NOMO-1 (cell line): Measurements from ENCODE around the gene ZDHHC19.
"Not testable (repeated sequence)": the region's sequence is repeated elsewhere in the genome, so short reads cannot be mapped to it uniquely, and the experiment has no call there.

Experiments
- DNase-seq, 2 experiments: peaks; one replicate each; lab custom pipeline; 2025; ENCODE audit not compliant: unreplicated experiment in 2 of 2; lab: John Stamatoyannopoulos, UW

ZDHHC19 gene

GRCh38 chr3:196180346-196180745, 30.9 kb downstream of the ZDHHC19 start:
- DNase-seq = no peak

- peak; percentile 83 to 88 for DNase-seq
Measured at GRCh38 chr3:196179380-196180308, 31.6 kb downstream of the ZDHHC19 start.

- DNase-seq = no peak
Measured at GRCh38 chr3:196178993-196179379, 32.2 kb downstream of the ZDHHC19 start.

- DNase-seq = no peak
Measured at GRCh38 chr3:196177967-196178366, 33.2 kb downstream of the ZDHHC19 start.

GRCh38 chr3:196177567-196177966, 33.6 kb downstream of the ZDHHC19 start:
- no peak for DNase-seq

- no peak for DNase-seq
Measured at GRCh38 chr3:196175722-196176121, 35.5 kb downstream of the ZDHHC19 start.

- no peak for DNase-seq
Measured at GRCh38 chr3:196175116-196175625, 36.0 kb downstream of the ZDHHC19 start.

GRCh38 chr3:196174652-196175051, 36.5 kb downstream of the ZDHHC19 start:
- DNase-seq = no peak

- not testable (repeated sequence) for DNase-seq
Measured at GRCh38 chr3:196170296-196170695, 40.9 kb downstream of the ZDHHC19 start.

- DNase-seq = no peak
Measured at GRCh38 chr3:196169836-196170240, 41.4 kb downstream of the ZDHHC19 start.

- DNase-seq = no peak
Measured at GRCh38 chr3:196168808-196169391, 42.3 kb downstream of the ZDHHC19 start.

GRCh38 chr3:196166741-196167140, 44.5 kb downstream of the ZDHHC19 start:
- DNase-seq = no peak

GRCh38 chr3:196165850-196166249, 45.4 kb downstream of the ZDHHC19 start:
- DNase-seq = no peak

- not testable (repeated sequence) for DNase-seq
Measured at GRCh38 chr3:196165006-196165575, 46.1 kb downstream of the ZDHHC19 start.

- no peak for DNase-seq
Measured at GRCh38 chr3:196164576-196164975, 46.6 kb downstream of the ZDHHC19 start.

- DNase-seq = peak; percentile 66 to 73
Measured at GRCh38 chr3:196163666-196164493, 47.3 kb downstream of the ZDHHC19 start.

- DNase-seq = no peak
Measured at GRCh38 chr3:196163212-196163611, 48.0 kb downstream of the ZDHHC19 start.

- DNase-seq = no peak
Measured at GRCh38 chr3:196162679-196163078, 48.5 kb downstream of the ZDHHC19 start.

- peak; percentile 86 to 89 for DNase-seq
Measured at GRCh38 chr3:196159952-196160804, 51.0 kb downstream of the ZDHHC19 start.

- no peak for DNase-seq
Measured at GRCh38 chr3:196159526-196159925, 51.7 kb downstream of the ZDHHC19 start.
